IMR-90 (cell line): ENCODE results near the gene TNK1. TPM values are rescaled to one million over a fixed set of nuclear protein-coding genes. Genes with fewer than 3 reads are reported as not detected.

Source experiments
- ATAC-seq: fragments of 200-7000 bp; cut with Tn5 transposase; 2 replicates; pipeline ENCODE4 v1.9.1; 2020; ENCODE audit warnings: low read depth, mild to moderate bottlenecking, moderate library complexity
- BruUV-seq: library from RNA; stranded (reverse); fragments of 400-500 nt; replicated peaks from 2 replicates; lab custom pipeline; 2021; lab: Mats Ljungman, UMichigan
- CTCF ChIA-PET: fragments of 300-600 bp; formaldehyde crosslinking; extraction: SDS; loops from one replicate; lab custom pipeline; 2021; ENCODE audit warnings: antibody characterized with exemption; lab: Yijun Ruan, JAX
- POLR2A ChIA-PET: fragments of 300-600 bp; sonication (Branson Sonifier 250); formaldehyde crosslinking; loops from one replicate; lab custom pipeline; 2022; ENCODE audit warnings: antibody characterized with exemption; ENCODE audit not compliant: unreplicated experiment; lab: Charles Lee
- DNase-seq: peaks from one replicate; pipeline ENCODE4 v3.0.0; 2013
- H2AFZ ChIP-seq: replicated peaks from 2 replicates; pipeline ENCODE3; 2013; ENCODE audit warnings: low read length, mild to moderate bottlenecking; ENCODE audit not compliant: poor library complexity
- H2AK5ac ChIP-seq: 2 replicates; pipeline ENCODE4 v1.6.1; 2013; ENCODE audit warnings: low read depth, low read length, inconsistent platforms
- H2AK9ac ChIP-seq: replicated peaks from 2 replicates; pipeline ENCODE3; 2013; ENCODE audit warnings: mild to moderate bottlenecking, low read depth, low read length, moderate library complexity; ENCODE audit not compliant: poor library complexity
- H2BK120ac ChIP-seq: 2 replicates; pipeline ENCODE4 v1.6.1; 2013; ENCODE audit warnings: low read depth, low read length, inconsistent platforms
- H2BK15ac ChIP-seq: 3 replicates; pipeline ENCODE4 v1.6.1; 2013; ENCODE audit warnings: low read depth, low read length, inconsistent platforms
- H2BK20ac ChIP-seq: 2 replicates; pipeline ENCODE4 v1.6.1; 2013; ENCODE audit warnings: low read depth, mild to moderate bottlenecking, inconsistent platforms, low read length, moderate library complexity
- H2BK5ac ChIP-seq: 2 replicates; pipeline ENCODE4 v1.6.1; 2013; ENCODE audit warnings: mild to moderate bottlenecking, low read depth, low read length, inconsistent platforms; ENCODE audit not compliant: poor library complexity, severe bottlenecking
- H3K14ac ChIP-seq: replicated peaks from 2 replicates; pipeline ENCODE4 v1.6.1; 2013; ENCODE audit warnings: low read depth, low read length, inconsistent platforms
- H3K18ac ChIP-seq: 2 replicates; pipeline ENCODE4 v1.6.1; 2013; ENCODE audit warnings: low read depth, low read length, control low read depth
- H3K23ac ChIP-seq: 2 replicates; pipeline ENCODE4 v1.6.1; 2013; ENCODE audit warnings: low read depth, low read length, inconsistent platforms
- H3K27ac ChIP-seq: 2 replicates; pipeline ENCODE4 v1.5.1; 2013; ENCODE audit warnings: mild to moderate bottlenecking, control low read depth, low read length; ENCODE audit not compliant: insufficient read depth
- H3K27me3 ChIP-seq: 2 replicates; pipeline ENCODE4 v1.6.1; 2013; ENCODE audit warnings: low read length; ENCODE audit not compliant: control insufficient read depth, insufficient read depth
- H3K36me3 ChIP-seq: 2 replicates; pipeline ENCODE4 v1.6.1; 2013; ENCODE audit warnings: low read length, mixed read lengths; ENCODE audit not compliant: control insufficient read depth, insufficient read depth
- H3K4ac ChIP-seq: 2 replicates; pipeline ENCODE4 v1.6.1; 2013; ENCODE audit warnings: low read depth, low read length, inconsistent platforms
- H3K4me1 ChIP-seq: 2 replicates; pipeline ENCODE4 v1.6.1; 2013; ENCODE audit warnings: low read length, mixed read lengths; ENCODE audit not compliant: control insufficient read depth, insufficient read depth
- H3K4me2 ChIP-seq: 2 replicates; pipeline ENCODE4 v1.6.1; 2013; ENCODE audit warnings: low read depth, mild to moderate bottlenecking, control low read depth, low read length, moderate library complexity
- H3K4me3 ChIP-seq: 2 replicates; pipeline ENCODE4 v1.5.1; 2013; ENCODE audit warnings: low read depth, mild to moderate bottlenecking, control low read depth, low read length, moderate library complexity; ENCODE audit not compliant: insufficient read depth
- H3K56ac ChIP-seq: 2 replicates; pipeline ENCODE4 v1.6.1; 2013; ENCODE audit warnings: low read length, inconsistent platforms; ENCODE audit not compliant: insufficient read depth; ENCODE audit errors: extremely low read depth
- H3K79me1 ChIP-seq, 2 experiments: 2 replicates each; pipeline ENCODE4 v1.6.1; 2013; ENCODE audit warnings: low read length in 2 of 2, inconsistent platforms in 1 of 2, low read depth in 1 of 2
- H3K9ac ChIP-seq: 2 replicates; pipeline ENCODE4 v1.6.1; 2013; ENCODE audit warnings: low read depth, low read length, control low read depth
- H3K9me1 ChIP-seq: 2 replicates; pipeline ENCODE4 v1.6.1; 2013; ENCODE audit warnings: low read length, inconsistent platforms; ENCODE audit not compliant: insufficient read depth
- H3K9me3 ChIP-seq: 2 replicates; pipeline ENCODE4 v1.6.1; 2013; ENCODE audit warnings: low read length; ENCODE audit not compliant: control insufficient read depth, insufficient read depth
- H4K20me1 ChIP-seq: 2 replicates; pipeline ENCODE4 v1.6.1; 2013; ENCODE audit warnings: low read length, inconsistent platforms; ENCODE audit not compliant: insufficient read depth
- H4K5ac ChIP-seq: 2 replicates; pipeline ENCODE4 v1.6.1; 2013; ENCODE audit warnings: mild to moderate bottlenecking, low read depth, low read length, control low read depth
- H4K8ac ChIP-seq, 2 experiments: 2 replicates each; pipeline ENCODE4 v1.6.1; 2013; ENCODE audit warnings: low read depth in 2 of 2, low read length in 2 of 2, control low read depth in 1 of 2, inconsistent platforms in 1 of 2
- H4K91ac ChIP-seq: 2 replicates; pipeline ENCODE4 v1.6.1; 2013; ENCODE audit warnings: low read depth, low read length, inconsistent platforms; ENCODE audit not compliant: insufficient read depth
- BHLHE40 ChIP-seq: fragments of 150-350 bp; IDR thresholded peaks from 2 replicates; pipeline ENCODE4 v1.6.1; 2016; ENCODE audit warnings: mild to moderate bottlenecking, low read depth, low read length
- CEBPB ChIP-seq: IDR thresholded peaks from 2 replicates; pipeline ENCODE4 v1.6.1; 2012; ENCODE audit warnings: low read depth, low read length, improper control_type of control experiment
- CHD1 ChIP-seq: IDR thresholded peaks from 2 replicates; pipeline ENCODE4 v1.6.1; 2012; ENCODE audit warnings: low read depth, low read length, improper control_type of control experiment
- ELK1 ChIP-seq: fragments of 150-350 bp; IDR thresholded peaks from 2 replicates; pipeline ENCODE4 v1.6.1; 2016; ENCODE audit warnings: low read depth, mild to moderate bottlenecking, low read length, moderate library complexity, borderline replicate concordance
- FOS ChIP-seq: fragments of 150-350 bp; IDR thresholded peaks from 2 replicates; pipeline ENCODE4 v1.6.1; 2016; ENCODE audit warnings: low read depth, low read length
- MAFK ChIP-seq: IDR thresholded peaks from 2 replicates; pipeline ENCODE4 v1.6.1; 2012; ENCODE audit warnings: low read depth, low read length, improper control_type of control experiment
- MAZ ChIP-seq: IDR thresholded peaks from 2 replicates; pipeline ENCODE4 v1.6.1; 2012; ENCODE audit warnings: low read depth, mild to moderate bottlenecking, low read length, improper control_type of control experiment, moderate library complexity, borderline replicate concordance
- MXI1 ChIP-seq: IDR thresholded peaks from 2 replicates; pipeline ENCODE4 v1.6.1; 2012; ENCODE audit warnings: low read depth, mild to moderate bottlenecking, low read length, moderate library complexity, borderline replicate concordance
- NFE2L2 ChIP-seq: fragments of 150-350 bp; IDR thresholded peaks from 2 replicates; pipeline ENCODE4 v1.6.1; 2016; ENCODE audit warnings: low read depth, mild to moderate bottlenecking, low read length
- POLR2A ChIP-seq: IDR thresholded peaks from 2 replicates; pipeline ENCODE4 v1.6.1; 2012; ENCODE audit warnings: mild to moderate bottlenecking, low read depth, low read length
- RAD21 ChIP-seq: IDR thresholded peaks from 2 replicates; pipeline ENCODE4 v1.6.1; 2012; ENCODE audit warnings: low read length, improper control_type of control experiment
- RCOR1 ChIP-seq: IDR thresholded peaks from 2 replicates; pipeline ENCODE4 v1.6.1; 2012; ENCODE audit warnings: mild to moderate bottlenecking, low read length, improper control_type of control experiment; ENCODE audit not compliant: insufficient replicate concordance
- RFX5 ChIP-seq: IDR thresholded peaks from 2 replicates; pipeline ENCODE4 v1.8.0; 2012; ENCODE audit warnings: low read depth, mild to moderate bottlenecking, low read length, moderate library complexity
- SMC3 ChIP-seq: fragments of 150-350 bp; IDR thresholded peaks from 2 replicates; pipeline ENCODE4 v1.6.1; 2016; ENCODE audit warnings: low read depth, mild to moderate bottlenecking, antibody characterized with exemption, low read length, moderate library complexity
- WGBS, 2 experiments: methylation state at CpG; one replicate each; pipeline versions ENCODE4 v1.1.5 to v1.1.7; 2013; ENCODE audit warnings: missing lambda C conversion rate in 2 of 2; ENCODE audit not compliant: insufficient read length in 1 of 2; ENCODE audit errors: extremely low coverage in 2 of 2; 5-methylcytosine and 5-hydroxymethylcytosine counted together
- dilution Hi-C: fragments of 300-500 bp; cut with HindIII; formaldehyde crosslinking; loops from one replicate; pipeline ENCODE4 v1.14.3; 2018; ENCODE audit warnings: low sequenced_read_pairs; ENCODE audit not compliant: unreplicated experiment
- in situ Hi-C: fragments of 300-500 bp; cut with MboI; formaldehyde crosslinking; loops from 3 replicates; pipeline ENCODE4 v1.14.3; 2019; ENCODE audit warnings: low sequenced_read_pairs, inconsistent platforms, mixed read lengths
- intact Hi-C: fragments of 100-400 bp; cut with micrococcal nuclease; formaldehyde crosslinking; loops from 2 replicates; pipeline ENCODE4 v1.10.0; 2022
- polyA plus RNA-seq, 3 experiments: library from polyadenylated mRNA; depleted of rRNA; stranded (reverse); fragments of >200 nt; gene quantifications; 2 replicates each; pipeline ENCODE4 v1.2.3, GENCODE V29; 2012; ENCODE audit warnings: low replicate concordance in 1 of 3
- total RNA-seq: library from RNA; depleted of rRNA; stranded (reverse); fragments of >200 nt; gene quantifications from 2 replicates; pipeline ENCODE4 v1.2.3, GENCODE V29; 2012
- TF ChIP-seq, protein P1 (sequence below): conservative IDR thresholded peaks from 2 replicates; pipeline ENCODE4 v1.5.1; 2012; ENCODE audit warnings: mild to moderate bottlenecking, low read depth, low read length, improper control_type of control experiment
- TF ChIP-seq, protein P2 (sequence below): fragments of 150-350 bp; IDR thresholded peaks from 2 replicates; pipeline ENCODE4 v1.6.1; 2017; ENCODE audit warnings: mild to moderate bottlenecking, antibody characterized with exemption, low read length, low read depth

TNK1 gene
- total and polyA plus RNA-seq, 2 of the 4 experiments (the other 2 are of a cell fraction) = 0.44 to 0.54 TPM

DNA sequence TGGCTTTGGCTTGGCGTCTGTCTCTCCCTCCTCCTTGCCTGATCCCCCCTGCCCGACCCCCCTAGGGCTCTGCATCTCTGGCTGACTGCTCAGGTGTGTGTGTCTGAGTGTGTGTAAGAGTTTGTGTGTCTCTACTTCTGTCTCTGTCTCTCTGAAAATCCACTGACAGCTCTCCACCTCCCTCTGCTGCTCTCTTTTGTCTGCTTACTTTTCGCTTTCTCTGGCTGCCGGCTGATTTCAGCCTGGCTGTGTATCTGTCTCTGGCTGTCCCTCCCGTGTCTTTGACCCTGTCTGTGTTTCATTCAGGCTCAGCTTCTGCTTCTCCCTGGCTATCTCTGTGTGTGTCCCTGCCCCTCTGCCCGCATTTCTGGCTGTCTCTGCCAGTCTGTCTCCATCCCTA is 35.4 kb downstream of the TNK1 start:
- peaks cover 27% of the 10 kb centered on the region for H3K36me3 ChIP-seq
- H3K9me1 ChIP-seq = peaks cover 2% of the 10 kb centered on the region; the same call in 1 of the 2 replicates
- no peak overlapping the region for H3K56ac ChIP-seq
- no peak overlapping the region for H2BK120ac ChIP-seq
- no peak overlapping the region for H3K4ac ChIP-seq
- no peak overlapping the region for H2BK15ac ChIP-seq
- no peaks in the 10 kb centered on the region; a peak in 1 of 4 replicates for H3K79me1 ChIP-seq
- no TSS peak for BruUV-seq
- intact Hi-C loops (no loop called here), in situ Hi-C loops (no loop called here), dilution Hi-C loops (no loop called here)
- no peak overlapping the region for H3K9ac ChIP-seq
- ChIA-PET CTCF (no interaction called here), POLR2A (no interaction called here)
- no peak overlapping the region for H3K4me3 ChIP-seq
- no peak overlapping the region for H3K18ac ChIP-seq
- H2BK5ac ChIP-seq = no peak overlapping the region
- H3K4me2 ChIP-seq = no peak overlapping the region
- 93% methylated on average over 3 of the region's 6 CpGs; no CpG with 5 or more reads in 1 of the 2 experiments for WGBS, 2 experiments
- H3K9me3 ChIP-seq = no peaks in the 10 kb centered on the region
- H4K5ac ChIP-seq = no peak overlapping the region
- no peak overlapping the region for H3K23ac ChIP-seq
- no peak overlapping the region for H2AFZ ChIP-seq
- no peak overlapping the region for H2BK20ac ChIP-seq
- peaks cover 7% of the 10 kb centered on the region; the same call in 1 of the 2 replicates for H4K20me1 ChIP-seq
- no peak for ATAC-seq
- no peak overlapping the region for H4K91ac ChIP-seq
- TF ChIP-seq RCOR1 = no peak
- TF ChIP-seq, protein P1, sequence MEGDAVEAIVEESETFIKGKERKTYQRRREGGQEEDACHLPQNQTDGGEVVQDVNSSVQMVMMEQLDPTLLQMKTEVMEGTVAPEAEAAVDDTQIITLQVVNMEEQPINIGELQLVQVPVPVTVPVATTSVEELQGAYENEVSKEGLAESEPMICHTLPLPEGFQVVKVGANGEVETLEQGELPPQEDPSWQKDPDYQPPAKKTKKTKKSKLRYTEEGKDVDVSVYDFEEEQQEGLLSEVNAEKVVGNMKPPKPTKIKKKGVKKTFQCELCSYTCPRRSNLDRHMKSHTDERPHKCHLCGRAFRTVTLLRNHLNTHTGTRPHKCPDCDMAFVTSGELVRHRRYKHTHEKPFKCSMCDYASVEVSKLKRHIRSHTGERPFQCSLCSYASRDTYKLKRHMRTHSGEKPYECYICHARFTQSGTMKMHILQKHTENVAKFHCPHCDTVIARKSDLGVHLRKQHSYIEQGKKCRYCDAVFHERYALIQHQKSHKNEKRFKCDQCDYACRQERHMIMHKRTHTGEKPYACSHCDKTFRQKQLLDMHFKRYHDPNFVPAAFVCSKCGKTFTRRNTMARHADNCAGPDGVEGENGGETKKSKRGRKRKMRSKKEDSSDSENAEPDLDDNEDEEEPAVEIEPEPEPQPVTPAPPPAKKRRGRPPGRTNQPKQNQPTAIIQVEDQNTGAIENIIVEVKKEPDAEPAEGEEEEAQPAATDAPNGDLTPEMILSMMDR = no peak
- TF ChIP-seq SMC3 = no peak
- no peak for TF ChIP-seq NFE2L2
- no peak for TF ChIP-seq POLR2A
- TF ChIP-seq CEBPB = no peak
- TF ChIP-seq, protein P2, sequence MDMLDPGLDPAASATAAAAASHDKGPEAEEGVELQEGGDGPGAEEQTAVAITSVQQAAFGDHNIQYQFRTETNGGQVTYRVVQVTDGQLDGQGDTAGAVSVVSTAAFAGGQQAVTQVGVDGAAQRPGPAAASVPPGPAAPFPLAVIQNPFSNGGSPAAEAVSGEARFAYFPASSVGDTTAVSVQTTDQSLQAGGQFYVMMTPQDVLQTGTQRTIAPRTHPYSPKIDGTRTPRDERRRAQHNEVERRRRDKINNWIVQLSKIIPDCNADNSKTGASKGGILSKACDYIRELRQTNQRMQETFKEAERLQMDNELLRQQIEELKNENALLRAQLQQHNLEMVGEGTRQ = no peak
- TF ChIP-seq ELK1 = no peak
- no peak for TF ChIP-seq MAFK
- no peak for TF ChIP-seq MXI1
- TF ChIP-seq RFX5 = no peak
- no peak for TF ChIP-seq RAD21
- no peak for TF ChIP-seq MAZ
- no peak for TF ChIP-seq CHD1
- TF ChIP-seq FOS = no peak
- TF ChIP-seq BHLHE40 = no peak
- H3K27me3 ChIP-seq = no peaks in the 10 kb centered on the region
- H2AK9ac ChIP-seq = no peak overlapping the region
- no peak overlapping the region for H3K14ac ChIP-seq
- peaks cover 4% of the 10 kb centered on the region; the same call in 1 of the 2 replicates for H3K4me1 ChIP-seq
- no peak overlapping the region for H2AK5ac ChIP-seq
- no peak overlapping the region for H3K27ac ChIP-seq
- H4K8ac ChIP-seq = no peak overlapping the region
- no peak for DNase-seq
